ENCODE results near the gene PLBD2.

DNA sequence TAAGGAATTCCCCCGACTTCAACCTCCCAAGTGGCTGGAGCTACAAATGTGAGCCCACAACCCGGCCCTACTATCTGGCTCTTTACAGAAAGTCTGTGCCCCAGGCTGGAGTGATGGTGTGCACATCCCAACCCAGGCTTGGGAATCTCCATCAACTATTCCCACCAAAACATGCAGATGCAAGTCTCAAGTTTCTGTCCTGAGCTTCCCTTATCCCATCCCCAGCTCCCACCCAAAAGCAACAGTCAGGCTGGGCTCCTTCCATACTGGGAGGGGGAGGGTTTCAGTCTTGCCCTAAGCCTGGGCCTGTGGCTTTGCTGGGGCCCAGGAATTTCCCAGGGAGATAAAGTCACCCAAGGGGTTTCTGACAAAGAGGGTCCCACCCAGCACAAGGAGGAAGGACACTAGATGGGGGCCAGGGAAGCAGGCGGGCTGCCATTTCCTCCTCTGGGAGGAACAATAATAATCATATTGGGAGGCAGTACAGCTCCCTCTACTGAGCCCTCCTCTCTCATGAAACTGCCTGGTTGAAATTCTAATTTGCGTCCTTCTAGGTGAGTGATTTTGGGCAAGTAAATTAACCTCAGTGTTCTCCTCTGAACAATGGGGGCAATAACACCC lies 31.5 kb upstream of the PLBD2 start:
- TF ChIP-seq, protein P1, sequence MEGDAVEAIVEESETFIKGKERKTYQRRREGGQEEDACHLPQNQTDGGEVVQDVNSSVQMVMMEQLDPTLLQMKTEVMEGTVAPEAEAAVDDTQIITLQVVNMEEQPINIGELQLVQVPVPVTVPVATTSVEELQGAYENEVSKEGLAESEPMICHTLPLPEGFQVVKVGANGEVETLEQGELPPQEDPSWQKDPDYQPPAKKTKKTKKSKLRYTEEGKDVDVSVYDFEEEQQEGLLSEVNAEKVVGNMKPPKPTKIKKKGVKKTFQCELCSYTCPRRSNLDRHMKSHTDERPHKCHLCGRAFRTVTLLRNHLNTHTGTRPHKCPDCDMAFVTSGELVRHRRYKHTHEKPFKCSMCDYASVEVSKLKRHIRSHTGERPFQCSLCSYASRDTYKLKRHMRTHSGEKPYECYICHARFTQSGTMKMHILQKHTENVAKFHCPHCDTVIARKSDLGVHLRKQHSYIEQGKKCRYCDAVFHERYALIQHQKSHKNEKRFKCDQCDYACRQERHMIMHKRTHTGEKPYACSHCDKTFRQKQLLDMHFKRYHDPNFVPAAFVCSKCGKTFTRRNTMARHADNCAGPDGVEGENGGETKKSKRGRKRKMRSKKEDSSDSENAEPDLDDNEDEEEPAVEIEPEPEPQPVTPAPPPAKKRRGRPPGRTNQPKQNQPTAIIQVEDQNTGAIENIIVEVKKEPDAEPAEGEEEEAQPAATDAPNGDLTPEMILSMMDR (conservative IDR thresholded peaks at IDR 0.05) = no peak
- no peak for TF ChIP-seq EZH2 (IDR thresholded peaks at IDR 0.05; ENCODE audit: low read depth)

Data from PC-9 (cell line).